HEK293 (cell line): ENCODE measurements around the gene PUM2.
"Not testable (repeated sequence)": the region's sequence is repeated elsewhere in the genome, so short reads cannot be mapped to it uniquely, and the experiment has no call there.

Experiments
- CTCF ChIA-PET: fragments of 350-600 bp; formaldehyde crosslinking; extraction: SDS; loops from one replicate; lab custom pipeline; 2021; ENCODE audit warnings: antibody characterized with exemption; lab: Yijun Ruan, JAX
- POLR2A ChIA-PET: fragments of 300-600 bp; formaldehyde crosslinking; extraction: SDS; loops from one replicate; lab custom pipeline; 2020; ENCODE audit warnings: antibody characterized with exemption, inconsistent platforms; lab: Yijun Ruan, JAX
- H3K27ac ChIP-seq: fragments of 200-500 bp; sonication (Bioruptor generic); 2 replicates; pipeline ENCODE4 v1.5.1; 2014; ENCODE audit warnings: low read depth, low read length, control low read depth, inconsistent platforms; ENCODE audit errors: extremely low read depth
- H3K36me3 ChIP-seq, 2 experiments: fragments of 200-500 bp in 1 of 2; sonication (Bioruptor generic) in 1 of 2; 1 replicate in 1 of 2; 2 replicates in 1 of 2; pipeline ENCODE4 v1.5.1; 2014 to 2017; ENCODE audit warnings: inconsistent platforms in 2 of 2, low read length in 2 of 2; ENCODE audit not compliant: control insufficient read depth in 2 of 2, insufficient read depth in 1 of 2
- H3K4me1 ChIP-seq: fragments of 200-500 bp; sonication (Bioruptor generic); 2 replicates; pipeline ENCODE4 v1.5.1; 2014; ENCODE audit warnings: mild to moderate bottlenecking, low read length, inconsistent platforms; ENCODE audit not compliant: control insufficient read depth, insufficient read depth
- H3K4me3 ChIP-seq: 2 replicates; pipeline ENCODE4 v1.5.1; 2011; ENCODE audit warnings: low read depth, mild to moderate bottlenecking, control low read depth, low read length, moderate library complexity
- H3K9me3 ChIP-seq: fragments of 200-500 bp; sonication (Bioruptor generic); 2 replicates; pipeline ENCODE4 v1.5.1; 2014; ENCODE audit warnings: low read depth, low read length, inconsistent platforms; ENCODE audit not compliant: control insufficient read depth, insufficient read depth
- HOXA7 ChIP-seq: sonication (generic); formaldehyde crosslinking; IDR thresholded peaks from 2 replicates; pipeline ENCODE4 v1.8.1; 2022; ENCODE audit warnings: missing genetic modification reagents, borderline replicate concordance
- HOXC10 ChIP-seq: sonication (generic); formaldehyde crosslinking; IDR thresholded peaks from 2 replicates; pipeline ENCODE4 v1.8.1; 2023; ENCODE audit warnings: mild to moderate bottlenecking, missing genetic modification reagents
- SETDB1 ChIP-seq: IDR thresholded peaks from one replicate; pipeline ENCODE4 v1.6.1; 2017; ENCODE audit warnings: mild to moderate bottlenecking, low read length, moderate library complexity, mixed read lengths; ENCODE audit not compliant: insufficient read length
- ZFP37 ChIP-seq: fragments of 450-650 bp; formaldehyde crosslinking; IDR thresholded peaks from 2 replicates; pipeline ENCODE4 v1.5.1; 2016; ENCODE audit warnings: missing biosample characterization, missing genetic modification characterization
- ZNF138 ChIP-seq: fragments of 450-650 bp; formaldehyde crosslinking; IDR thresholded peaks from 2 replicates; pipeline ENCODE4 v1.5.1; 2016; ENCODE audit warnings: missing biosample characterization, missing genetic modification characterization, borderline replicate concordance
- ZNF155 ChIP-seq: fragments of 450-650 bp; formaldehyde crosslinking; IDR thresholded peaks from 2 replicates; pipeline ENCODE4 v1.5.1; 2016; ENCODE audit warnings: missing biosample characterization, missing genetic modification characterization
- ZNF184 ChIP-seq: fragments of 450-650 bp; IDR thresholded peaks from 2 replicates; pipeline ENCODE4 v1.5.1; 2018; ENCODE audit warnings: missing biosample characterization, mild to moderate bottlenecking, missing genetic modification characterization
- ZNF2 ChIP-seq: fragments of 450-650 bp; formaldehyde crosslinking; IDR thresholded peaks from 2 replicates; pipeline ENCODE4 v1.5.1; 2016; ENCODE audit warnings: missing biosample characterization, missing genetic modification characterization
- ZNF350 ChIP-seq: fragments of 450-650 bp; formaldehyde crosslinking; IDR thresholded peaks from 2 replicates; pipeline ENCODE4 v1.5.0; 2017; ENCODE audit warnings: missing biosample characterization, mild to moderate bottlenecking, missing genetic modification characterization
- ZNF433 ChIP-seq: fragments of 450-650 bp; formaldehyde crosslinking; IDR thresholded peaks from 2 replicates; pipeline ENCODE4 v1.5.1; 2016; ENCODE audit warnings: missing biosample characterization, missing genetic modification characterization, low read depth
- ZNF654 ChIP-seq: fragments of 450-650 bp; formaldehyde crosslinking; IDR thresholded peaks from 2 replicates; pipeline ENCODE4 v1.5.1; 2016; ENCODE audit warnings: low read depth, missing biosample characterization, missing genetic modification characterization
- ZNF776 ChIP-seq: fragments of 450-650 bp; formaldehyde crosslinking; IDR thresholded peaks from 2 replicates; pipeline ENCODE4 v1.5.0; 2017; ENCODE audit warnings: missing biosample characterization, missing genetic modification characterization, borderline replicate concordance
- ZNF785 ChIP-seq: fragments of 450-650 bp; formaldehyde crosslinking; IDR thresholded peaks from 2 replicates; pipeline ENCODE4 v1.5.1; 2016; ENCODE audit warnings: missing biosample characterization, missing genetic modification characterization
- TF ChIP-seq, protein P1 (sequence below): fragments of 450-650 bp; formaldehyde crosslinking; conservative IDR thresholded peaks from 2 replicates; pipeline ENCODE4 v1.5.1; 2016; ENCODE audit warnings: low read depth, missing biosample characterization, missing genetic modification characterization
- TF ChIP-seq, protein P2 (sequence below): fragments of 450-650 bp; formaldehyde crosslinking; IDR thresholded peaks from 2 replicates; pipeline ENCODE4 v1.5.1; 2016; ENCODE audit warnings: missing biosample characterization, missing genetic modification characterization, low read depth
- TF ChIP-seq, protein P3 (sequence below): fragments of 450-650 bp; formaldehyde crosslinking; IDR thresholded peaks from 2 replicates; pipeline ENCODE4 v1.5.1; 2017; ENCODE audit warnings: missing biosample characterization, missing genetic modification characterization
- TF ChIP-seq, protein P4 (sequence below): fragments of 450-650 bp; formaldehyde crosslinking; IDR thresholded peaks from 2 replicates; pipeline ENCODE4 v1.5.1; 2016; ENCODE audit warnings: missing biosample characterization, missing genetic modification characterization
- TF ChIP-seq, protein P5 (sequence below): fragments of 450-650 bp; formaldehyde crosslinking; IDR thresholded peaks from 2 replicates; pipeline ENCODE4 v1.5.1; 2016; ENCODE audit warnings: missing biosample characterization, missing genetic modification characterization

The PUM2 gene

DNA sequence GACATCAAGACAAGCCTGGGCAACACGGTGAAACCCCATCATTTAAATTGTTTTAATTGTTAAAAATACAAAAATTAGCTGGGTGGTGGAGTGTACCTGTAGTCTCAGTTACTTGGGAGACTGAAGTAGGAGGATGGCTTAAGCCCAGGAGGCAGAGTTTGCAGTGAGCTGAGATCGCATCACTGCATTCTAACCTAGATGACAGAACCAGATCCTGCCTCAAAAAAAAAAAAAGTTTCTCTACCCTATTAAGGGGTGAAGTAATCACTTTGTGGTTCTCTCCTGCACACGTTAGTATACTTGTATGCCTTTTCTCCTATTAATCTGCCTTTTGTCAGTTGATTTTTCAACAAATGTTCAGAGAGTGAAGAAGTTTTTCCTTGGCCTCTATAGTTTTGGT is 18.1 kb upstream of the PUM2 start (continued):
- TF ChIP-seq, protein P1, sequence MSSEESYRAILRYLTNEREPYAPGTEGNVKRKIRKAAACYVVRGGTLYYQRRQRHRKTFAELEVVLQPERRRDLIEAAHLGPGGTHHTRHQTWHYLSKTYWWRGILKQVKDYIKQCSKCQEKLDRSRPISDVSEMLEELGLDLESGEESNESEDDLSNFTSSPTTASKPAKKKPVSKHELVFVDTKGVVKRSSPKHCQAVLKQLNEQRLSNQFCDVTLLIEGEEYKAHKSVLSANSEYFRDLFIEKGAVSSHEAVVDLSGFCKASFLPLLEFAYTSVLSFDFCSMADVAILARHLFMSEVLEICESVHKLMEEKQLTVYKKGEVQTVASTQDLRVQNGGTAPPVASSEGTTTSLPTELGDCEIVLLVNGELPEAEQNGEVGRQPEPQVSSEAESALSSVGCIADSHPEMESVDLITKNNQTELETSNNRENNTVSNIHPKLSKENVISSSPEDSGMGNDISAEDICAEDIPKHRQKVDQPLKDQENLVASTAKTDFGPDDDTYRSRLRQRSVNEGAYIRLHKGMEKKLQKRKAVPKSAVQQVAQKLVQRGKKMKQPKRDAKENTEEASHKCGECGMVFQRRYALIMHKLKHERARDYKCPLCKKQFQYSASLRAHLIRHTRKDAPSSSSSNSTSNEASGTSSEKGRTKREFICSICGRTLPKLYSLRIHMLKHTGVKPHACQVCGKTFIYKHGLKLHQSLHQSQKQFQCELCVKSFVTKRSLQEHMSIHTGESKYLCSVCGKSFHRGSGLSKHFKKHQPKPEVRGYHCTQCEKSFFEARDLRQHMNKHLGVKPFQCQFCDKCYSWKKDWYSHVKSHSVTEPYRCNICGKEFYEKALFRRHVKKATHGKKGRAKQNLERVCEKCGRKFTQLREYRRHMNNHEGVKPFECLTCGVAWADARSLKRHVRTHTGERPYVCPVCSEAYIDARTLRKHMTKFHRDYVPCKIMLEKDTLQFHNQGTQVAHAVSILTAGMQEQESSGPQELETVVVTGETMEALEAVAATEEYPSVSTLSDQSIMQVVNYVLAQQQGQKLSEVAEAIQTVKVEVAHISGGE (tag by site-specific recombination), result no peak
- no peak for TF ChIP-seq ZFP37 (tag by site-specific recombination)
- TF ChIP-seq, all 188 proteins: peak for 0

DNA sequence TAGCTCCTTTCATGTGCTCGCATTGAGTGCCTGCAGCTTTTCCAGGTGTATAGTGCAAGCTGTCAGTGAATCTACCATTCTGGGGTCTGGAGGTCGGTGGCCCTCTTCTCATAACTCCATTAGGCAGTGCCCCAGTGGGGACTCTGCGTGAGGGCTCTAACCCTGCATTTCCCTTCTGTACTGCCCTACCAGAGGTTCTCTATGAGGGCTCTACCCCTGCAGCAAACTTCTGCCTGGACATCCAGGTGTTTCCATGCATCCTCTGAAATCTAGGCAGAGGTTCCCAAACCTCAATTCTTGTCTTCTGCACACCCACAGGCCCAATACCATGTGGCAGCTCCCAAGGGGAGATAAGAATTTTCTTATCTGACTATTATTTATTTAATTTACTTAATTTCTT is 17.3 kb upstream of the PUM2 start:
- CTCF ChIA-PET, result interaction anchor here (2.2 kb wide), 1 partner anchor 11 kb away, joined by 13 read pairs; no protein-coding TSS in a partner anchor
- H3K9me3 ChIP-seq, H3K27ac ChIP-seq, H3K4me1 ChIP-seq, H3K36me3 ChIP-seq, H3K4me3 ChIP-seq, POLR2A ChIA-PET: not testable (repeated sequence)
- peak; percentile 56 for TF ChIP-seq SETDB1
- TF ChIP-seq, all 188 proteins: peak for 1; not testable (repeated sequence) for 187

DNA sequence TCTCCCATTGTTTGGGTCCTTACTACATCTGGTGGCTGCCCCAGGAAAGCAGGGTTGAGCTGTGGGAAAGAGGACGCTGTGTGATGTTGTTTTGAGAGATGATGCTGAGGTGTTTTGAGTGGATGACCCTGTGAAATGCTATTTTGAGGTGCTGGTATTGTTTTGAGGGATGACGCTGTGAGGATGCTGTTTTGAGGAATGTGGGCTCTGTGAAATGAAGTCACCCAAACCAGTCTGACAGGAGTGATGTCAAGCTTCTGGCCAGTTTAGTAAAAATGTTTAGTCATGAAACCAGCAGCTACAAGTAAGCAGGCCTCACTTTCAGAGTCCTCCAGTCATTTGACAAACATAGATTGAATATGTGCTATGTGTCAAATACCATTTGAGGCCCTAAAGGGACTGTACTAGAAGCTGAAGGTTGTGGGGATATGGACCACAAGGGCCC is 16.1 kb upstream of the PUM2 start:
- CTCF ChIA-PET, result interaction anchor here (0.5 to 2.2 kb wide), 6 partner anchors 13 to 414 kb away, joined by 3 to 13 read pairs (median 3); no protein-coding TSS in a partner anchor
- Histone ChIP-seq H3K4me1 (no peaks in the 10 kb centered on the region), H3K4me3 (no peak overlapping the region), H3K9me3 (no peaks in the 10 kb centered on the region), H3K36me3 (no peaks in the 10 kb centered on the region), H3K27ac (no peak overlapping the region)
- POLR2A ChIA-PET, result no interaction called here
- TF ChIP-seq ZNF2 (tag by site-specific recombination) (no peak), ZNF184 (tag by site-specific recombination) (no peak)
- TF ChIP-seq, protein P2, sequence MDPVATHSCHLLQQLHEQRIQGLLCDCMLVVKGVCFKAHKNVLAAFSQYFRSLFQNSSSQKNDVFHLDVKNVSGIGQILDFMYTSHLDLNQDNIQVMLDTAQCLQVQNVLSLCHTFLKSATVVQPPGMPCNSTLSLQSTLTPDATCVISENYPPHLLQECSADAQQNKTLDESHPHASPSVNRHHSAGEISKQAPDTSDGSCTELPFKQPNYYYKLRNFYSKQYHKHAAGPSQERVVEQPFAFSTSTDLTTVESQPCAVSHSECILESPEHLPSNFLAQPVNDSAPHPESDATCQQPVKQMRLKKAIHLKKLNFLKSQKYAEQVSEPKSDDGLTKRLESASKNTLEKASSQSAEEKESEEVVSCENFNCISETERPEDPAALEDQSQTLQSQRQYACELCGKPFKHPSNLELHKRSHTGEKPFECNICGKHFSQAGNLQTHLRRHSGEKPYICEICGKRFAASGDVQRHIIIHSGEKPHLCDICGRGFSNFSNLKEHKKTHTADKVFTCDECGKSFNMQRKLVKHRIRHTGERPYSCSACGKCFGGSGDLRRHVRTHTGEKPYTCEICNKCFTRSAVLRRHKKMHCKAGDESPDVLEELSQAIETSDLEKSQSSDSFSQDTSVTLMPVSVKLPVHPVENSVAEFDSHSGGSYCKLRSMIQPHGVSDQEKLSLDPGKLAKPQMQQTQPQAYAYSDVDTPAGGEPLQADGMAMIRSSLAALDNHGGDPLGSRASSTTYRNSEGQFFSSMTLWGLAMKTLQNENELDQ, result no peak
- TF ChIP-seq, all 188 proteins: peak for 0

DNA sequence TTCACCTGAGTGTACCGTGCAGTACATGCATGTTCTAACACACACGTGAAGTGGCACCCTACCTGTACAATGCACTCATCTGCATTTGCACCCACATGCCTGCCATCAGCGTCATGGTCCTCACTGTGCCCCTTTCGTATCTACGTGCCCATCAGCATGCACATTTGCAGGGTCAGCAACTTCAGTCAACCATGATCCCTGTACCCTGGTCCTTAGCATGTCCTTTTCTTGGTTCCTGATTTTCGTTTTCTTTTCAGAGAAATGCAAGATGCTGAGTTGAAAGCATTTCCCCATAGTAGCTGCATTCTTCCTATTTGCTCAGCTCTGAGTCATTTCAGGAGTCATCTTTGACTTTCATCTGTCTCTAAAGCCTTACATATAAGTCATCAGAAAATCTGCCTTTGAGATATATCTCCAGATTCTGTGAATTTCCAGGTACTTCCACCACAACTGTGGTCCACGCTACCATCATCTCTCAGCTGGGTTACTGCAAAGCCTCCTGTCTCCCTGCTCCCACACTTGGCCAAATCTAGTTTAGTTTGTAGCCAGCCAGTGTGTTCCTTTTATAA is 14.7 kb upstream of the PUM2 start:
- H3K36me3 ChIP-seq, result no peaks in the 10 kb centered on the region
- no peaks in the 10 kb centered on the region for H3K4me1 ChIP-seq
- H3K27ac ChIP-seq, result no peak overlapping the region
- no peak overlapping the region for H3K4me3 ChIP-seq
- ChIA-PET CTCF (no interaction called here), POLR2A (no interaction called here)
- H3K9me3 ChIP-seq, result no peaks in the 10 kb centered on the region
- TF ChIP-seq ZNF138 (tag by site-specific recombination), result no peak
- no peak for TF ChIP-seq ZNF776 (tag by site-specific recombination)
- TF ChIP-seq HOXC10, result no peak
- no peak for TF ChIP-seq ZNF785 (tag by site-specific recombination)
- no peak for TF ChIP-seq HOXA7 (CRISPR knock-in tag)
- no peak for TF ChIP-seq ZNF433 (tag by site-specific recombination)
- TF ChIP-seq, protein P3, sequence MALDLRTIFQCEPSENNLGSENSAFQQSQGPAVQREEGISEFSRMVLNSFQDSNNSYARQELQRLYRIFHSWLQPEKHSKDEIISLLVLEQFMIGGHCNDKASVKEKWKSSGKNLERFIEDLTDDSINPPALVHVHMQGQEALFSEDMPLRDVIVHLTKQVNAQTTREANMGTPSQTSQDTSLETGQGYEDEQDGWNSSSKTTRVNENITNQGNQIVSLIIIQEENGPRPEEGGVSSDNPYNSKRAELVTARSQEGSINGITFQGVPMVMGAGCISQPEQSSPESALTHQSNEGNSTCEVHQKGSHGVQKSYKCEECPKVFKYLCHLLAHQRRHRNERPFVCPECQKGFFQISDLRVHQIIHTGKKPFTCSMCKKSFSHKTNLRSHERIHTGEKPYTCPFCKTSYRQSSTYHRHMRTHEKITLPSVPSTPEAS (tag by site-specific recombination), result no peak
- no peak for TF ChIP-seq ZNF350
- TF ChIP-seq ZNF155 (tag by site-specific recombination), result no peak
- TF ChIP-seq, protein P4, sequence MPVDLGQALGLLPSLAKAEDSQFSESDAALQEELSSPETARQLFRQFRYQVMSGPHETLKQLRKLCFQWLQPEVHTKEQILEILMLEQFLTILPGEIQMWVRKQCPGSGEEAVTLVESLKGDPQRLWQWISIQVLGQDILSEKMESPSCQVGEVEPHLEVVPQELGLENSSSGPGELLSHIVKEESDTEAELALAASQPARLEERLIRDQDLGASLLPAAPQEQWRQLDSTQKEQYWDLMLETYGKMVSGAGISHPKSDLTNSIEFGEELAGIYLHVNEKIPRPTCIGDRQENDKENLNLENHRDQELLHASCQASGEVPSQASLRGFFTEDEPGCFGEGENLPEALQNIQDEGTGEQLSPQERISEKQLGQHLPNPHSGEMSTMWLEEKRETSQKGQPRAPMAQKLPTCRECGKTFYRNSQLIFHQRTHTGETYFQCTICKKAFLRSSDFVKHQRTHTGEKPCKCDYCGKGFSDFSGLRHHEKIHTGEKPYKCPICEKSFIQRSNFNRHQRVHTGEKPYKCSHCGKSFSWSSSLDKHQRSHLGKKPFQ (tag by site-specific recombination), result no peak
- TF ChIP-seq ZNF654, result no peak
- TF ChIP-seq, protein P5, sequence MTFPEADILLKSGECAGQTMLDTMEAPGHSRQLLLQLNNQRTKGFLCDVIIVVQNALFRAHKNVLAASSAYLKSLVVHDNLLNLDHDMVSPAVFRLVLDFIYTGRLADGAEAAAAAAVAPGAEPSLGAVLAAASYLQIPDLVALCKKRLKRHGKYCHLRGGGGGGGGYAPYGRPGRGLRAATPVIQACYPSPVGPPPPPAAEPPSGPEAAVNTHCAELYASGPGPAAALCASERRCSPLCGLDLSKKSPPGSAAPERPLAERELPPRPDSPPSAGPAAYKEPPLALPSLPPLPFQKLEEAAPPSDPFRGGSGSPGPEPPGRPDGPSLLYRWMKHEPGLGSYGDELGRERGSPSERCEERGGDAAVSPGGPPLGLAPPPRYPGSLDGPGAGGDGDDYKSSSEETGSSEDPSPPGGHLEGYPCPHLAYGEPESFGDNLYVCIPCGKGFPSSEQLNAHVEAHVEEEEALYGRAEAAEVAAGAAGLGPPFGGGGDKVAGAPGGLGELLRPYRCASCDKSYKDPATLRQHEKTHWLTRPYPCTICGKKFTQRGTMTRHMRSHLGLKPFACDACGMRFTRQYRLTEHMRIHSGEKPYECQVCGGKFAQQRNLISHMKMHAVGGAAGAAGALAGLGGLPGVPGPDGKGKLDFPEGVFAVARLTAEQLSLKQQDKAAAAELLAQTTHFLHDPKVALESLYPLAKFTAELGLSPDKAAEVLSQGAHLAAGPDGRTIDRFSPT (tag by site-specific recombination), result no peak
